ENCODE data around the gene LCE2D. TPM values are rescaled to one million over a fixed set of nuclear protein-coding genes. Genes with fewer than 3 reads are reported as not detected.
"Not testable (repeated sequence)": the region's sequence is repeated elsewhere in the genome, so short reads cannot be mapped to it uniquely, and the experiment has no call there.

LCE2D gene
- total and polyA plus RNA-seq, 9 donors = not detected

GRCh38 chr1:152658649-152659048 is 4.5 kb upstream of the LCE2D start:
- no peaks in the 10 kb centered on the region for H3K9me3 ChIP-seq
- H3K4me1 ChIP-seq (ENCODE audit: insufficient read depth) = no peaks in the 10 kb centered on the region
- H3K27ac ChIP-seq = no peak overlapping the region
- no peak overlapping the region for H3K4me3 ChIP-seq
- no peak for DNase-seq
- intact Hi-C loops (cut with DNase I) = no loop called here
- 94 to 95% (median 95%) methylated on average over 3 of the region's 3 CpGs for WGBS, 3 donors
- no peaks in the 10 kb centered on the region for H3K27me3 ChIP-seq
- no peaks in the 10 kb centered on the region for H3K36me3 ChIP-seq
- no peak for TF ChIP-seq CTCF (IDR thresholded peaks at IDR 0.05)
- TF ChIP-seq EP300 (IDR thresholded peaks at IDR 0.05) = no peak
- TF ChIP-seq POLR2A (IDR thresholded peaks at IDR 0.05) = no peak

DNA sequence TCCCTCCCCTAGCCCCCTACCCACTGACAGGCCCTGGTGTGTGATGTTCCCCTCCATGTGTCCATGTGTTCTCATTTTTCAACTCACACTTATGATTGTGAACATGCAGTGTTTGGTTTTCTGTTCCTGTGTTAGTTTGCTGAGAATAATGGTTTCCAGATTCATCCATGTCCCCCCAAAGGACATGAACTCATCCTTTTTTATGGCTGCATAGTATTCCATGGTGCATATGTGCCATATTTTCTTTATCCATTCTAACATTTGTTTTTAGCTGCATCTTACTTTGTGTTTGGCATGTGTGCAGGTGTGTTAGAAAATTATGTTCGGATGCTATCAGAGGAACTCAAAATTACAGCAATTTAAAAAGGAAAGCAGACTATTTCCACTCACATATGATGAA is 3.0 kb downstream of the LCE2D start:
- H3K27ac ChIP-seq; H3K9me3 ChIP-seq; H3K4me1 ChIP-seq (ENCODE audit: insufficient read depth); intact Hi-C loops (cut with DNase I); H3K36me3 ChIP-seq; DNase-seq; H3K27me3 ChIP-seq; H3K4me3 ChIP-seq: not testable (repeated sequence)
- 84 to 98% (median 90%) methylated on average over 1 of the region's 1 CpG for WGBS, 3 donors

- Histone ChIP-seq H3K36me3 (no peaks in the 10 kb centered on the region), H3K27me3 (no peaks in the 10 kb centered on the region), H3K9me3 (no peaks in the 10 kb centered on the region), H3K4me3 (no peak overlapping the region), H3K27ac (no peak overlapping the region), H3K4me1 (ENCODE audit: insufficient read depth) (no peaks in the 10 kb centered on the region)
- TF ChIP-seq CTCF (IDR thresholded peaks at IDR 0.05) (no peak), EP300 (IDR thresholded peaks at IDR 0.05) (no peak), POLR2A (IDR thresholded peaks at IDR 0.05) (no peak)
- intact Hi-C loops (cut with DNase I) = no loop called here
- DNase-seq = no peak
- WGBS, 3 donors = 87 to 93% (median 89%) methylated on average over 5 of the region's 5 CpGs
Observed at GRCh38 chr1:152667648-152668047, 4.5 kb downstream of the LCE2D start.

DNA sequence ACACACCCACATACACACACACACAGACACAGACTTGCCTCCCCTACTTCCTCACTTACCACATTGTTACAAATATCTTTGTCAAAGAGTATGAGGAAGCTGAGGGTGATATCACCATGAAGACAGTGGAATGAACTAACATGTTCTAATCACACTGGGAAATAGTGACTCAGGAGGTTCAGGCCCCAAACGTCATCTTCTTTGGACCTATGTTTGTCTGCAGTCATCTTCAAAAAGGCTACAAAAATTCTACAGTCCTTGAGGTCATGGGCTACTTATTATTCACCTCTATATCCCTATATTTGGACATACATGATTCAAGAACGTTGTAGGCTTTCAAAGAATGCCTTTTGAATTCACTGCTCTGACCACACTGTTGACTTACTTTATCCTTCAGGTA is 9.8 kb downstream of the LCE2D start:
- intact Hi-C loops (cut with DNase I) = no loop called here

GRCh38 chr1:152674983-152675382 is 11.8 kb downstream of the LCE2D start, which contains the start of gene LCE2C:
TSS of gene LCE2C (plus strand) at chr1:152675279. CDS start at chr1:152676016, 737 bp downstream.
- H3K4me1 ChIP-seq (ENCODE audit: insufficient read depth); intact Hi-C loops (cut with DNase I): not testable (repeated sequence)
- WGBS, 3 donors = 81 to 87% (median 84%) methylated on average over 3 of the region's 3 CpGs

More for the DNA sequence above, 9.8 kb downstream of the LCE2D start:
- H3K4me1 ChIP-seq (ENCODE audit: insufficient read depth) = no peaks in the 10 kb centered on the region
- DNase-seq = no peak
- H3K27me3 ChIP-seq = no peaks in the 10 kb centered on the region
- no peak for TF ChIP-seq CTCF (IDR thresholded peaks at IDR 0.05)
- TF ChIP-seq EP300 (IDR thresholded peaks at IDR 0.05) = no peak
- no peak for TF ChIP-seq POLR2A (IDR thresholded peaks at IDR 0.05)
- no peak overlapping the region for H3K27ac ChIP-seq
- no peaks in the 10 kb centered on the region for H3K36me3 ChIP-seq
- WGBS, 3 donors = 37 to 58% (median 54%) methylated on average over 2 of the region's 2 CpGs
- no peak overlapping the region for H3K4me3 ChIP-seq
- no peaks in the 10 kb centered on the region for H3K9me3 ChIP-seq

DNA sequence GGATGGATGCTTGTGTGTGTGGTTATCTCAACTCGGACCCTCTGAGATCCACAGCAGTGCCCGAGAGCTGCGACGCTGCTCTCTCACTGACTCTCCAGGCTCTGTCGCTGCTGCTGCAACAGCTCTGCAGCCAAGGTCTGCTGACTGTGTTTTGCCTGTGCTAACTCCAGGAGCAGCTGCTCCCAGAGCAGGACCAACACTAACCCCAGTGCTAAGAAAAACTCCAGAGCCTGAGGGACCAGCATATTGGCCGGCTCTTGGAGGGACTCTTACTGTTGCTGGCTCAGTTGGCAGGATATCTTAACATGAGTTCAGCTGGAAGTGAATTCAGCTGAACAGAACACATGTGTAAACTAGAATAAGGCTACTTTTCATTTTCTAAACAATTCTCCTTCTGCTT is 16.3 kb downstream of the LCE2D start:
- H3K27me3 ChIP-seq = no peaks in the 10 kb centered on the region
- no peaks in the 10 kb centered on the region for H3K4me1 ChIP-seq (ENCODE audit: insufficient read depth)
- intact Hi-C loops (cut with DNase I) = no loop called here
- H3K27ac ChIP-seq = no peak overlapping the region
- no peak for TF ChIP-seq CTCF (IDR thresholded peaks at IDR 0.05)
- TF ChIP-seq POLR2A (IDR thresholded peaks at IDR 0.05) = no peak
- no peak for TF ChIP-seq EP300 (IDR thresholded peaks at IDR 0.05)
- no peaks in the 10 kb centered on the region for H3K36me3 ChIP-seq
- no peaks in the 10 kb centered on the region for H3K9me3 ChIP-seq
- DNase-seq = no peak
- 18 to 41% (median 27%) methylated on average over 6 of the region's 6 CpGs for WGBS, 3 donors
- H3K4me3 ChIP-seq = no peak overlapping the region

More at GRCh38 chr1:152674983-152675382, 11.8 kb downstream of the LCE2D start, which contains the start of gene LCE2C:
- H3K9me3 ChIP-seq, H3K27ac ChIP-seq, H3K36me3 ChIP-seq, H3K4me3 ChIP-seq, DNase-seq, H3K27me3 ChIP-seq: not testable (repeated sequence)

Measured in ovary (tissue), 9 donors.